GM10248 (cell line): ENCODE measurements around the gene PCBP4.
A peak's percentile ranks its signal among the peaks of the same experiment; 100 is the strongest.

Experiments
- CTCF ChIA-PET: fragments of 300-600 bp; sonication (Branson Sonifier 250); formaldehyde crosslinking; extraction: SDS; loops from one replicate; lab custom pipeline; 2021; ENCODE audit warnings: antibody characterized with exemption; lab: Yijun Ruan, JAX
- POLR2A ChIA-PET: fragments of 350-650 bp; sonication (Branson Sonifier 250); formaldehyde crosslinking; extraction: SDS; loops from one replicate; lab custom pipeline; 2020; ENCODE audit warnings: antibody characterized with exemption; lab: Yijun Ruan, JAX
- DNase-seq: peaks from one replicate; pipeline ENCODE4 v3.0.0; 2012; ENCODE audit errors: extremely low spot score
- CTCF ChIP-seq: IDR thresholded peaks from 2 replicates; pipeline ENCODE4 v1.5.1; 2012; ENCODE audit warnings: mild to moderate bottlenecking, low read depth; ENCODE audit errors: extremely low read depth, missing control alignments, control extremely low read depth

The PCBP4 gene

GRCh38 chr3:51983578-51984268 lies 16.5 kb upstream of the PCBP4 start:
- no peak for TF ChIP-seq CTCF
- CTCF ChIA-PET: interaction anchor here (0.8 to 4.6 kb wide), 15 partner anchors 9 to 482 kb away, joined by 3 to 64 read pairs (median 6); partner anchors contain the start of genes ABHD14A, ABHD14B, DUSP7 and PARP3
- no peak for DNase-seq
- POLR2A ChIA-PET: interaction anchor here (0.6 to 3.4 kb wide), 3 partner anchors 9 to 22 kb away, joined by 4 to 30 read pairs (median 16); partner anchors contain the start of gene RPL29

GRCh38 chr3:51982838-51983577 lies 15.8 kb upstream of the PCBP4 start, which contains the start of gene ACY1:
Gene ACY1 (plus strand): TSS chr3:51983535. CDS start chr3:51984065, 530 bp downstream.
- ChIA-PET POLR2A (interaction anchor here (0.6 to 3.4 kb wide), 5 partner anchors 8 to 29 kb away, joined by 3 to 30 read pairs (median 7); partner anchors contain the start of genes ABHD14B and RPL29), CTCF (interaction anchor here (0.8 to 4.6 kb wide), 22 partner anchors 9 to 481 kb away, joined by 3 to 64 read pairs (median 3); partner anchors contain the start of genes ABHD14A, ABHD14B, DUSP7 and PARP3)
- no peak for TF ChIP-seq CTCF
- peak; percentile 95 for DNase-seq

GRCh38 chr3:51982352-51982837 lies 15.1 kb upstream of the PCBP4 start:
- DNase-seq: peak; percentile 76
- CTCF ChIA-PET: interaction anchor here (0.8 to 4.6 kb wide), 20 partner anchors 8 to 480 kb away, joined by 3 to 64 read pairs (median 3); partner anchors contain the start of genes ABHD14A, ABHD14B, DUSP7 and PARP3
- TF ChIP-seq CTCF: peak; percentile 58
- POLR2A ChIA-PET: interaction anchor here (0.6 to 3.4 kb wide), 5 partner anchors 8 to 14 kb away, joined by 3 to 30 read pairs (median 7); partner anchors contain the start of genes ABHD14B and RPL29

- no peak for DNase-seq
- POLR2A ChIA-PET: no interaction called here
- CTCF ChIA-PET: interaction anchor here (0.6 kb wide), 1 partner anchor 190 kb away, joined by 3 read pairs; no protein-coding TSS in a partner anchor
- no peak for TF ChIP-seq CTCF
These were observed 13.0 kb upstream of the PCBP4 start for GRCh38 chr3:51980253-51980652.

GRCh38 chr3:51978143-51978502 lies 10.9 kb upstream of the PCBP4 start:
- TF ChIP-seq CTCF: no peak
- CTCF ChIA-PET: interaction anchor here (1.8 kb wide), 1 partner anchor 37 kb away, joined by 5 read pairs; the partner anchor contains the start of gene RRP9
- POLR2A ChIA-PET: no interaction called here
- no peak for DNase-seq
